CD4-positive, alpha-beta T cell treated with Interleukin-15 for 4 hours (primary cell): ENCODE measurements around the gene DYRK1A.

Experiments
- DNase-seq: peaks from one replicate; pipeline ENCODE4 v3.0.0-alpha.2; 2020; ENCODE audit warnings: low spot score

DYRK1A gene

GRCh38 chr21:37419228-37419906 lies 52.8 kb downstream of the DYRK1A start:
- no peak for DNase-seq

- no peak for DNase-seq
Observed at GRCh38 chr21:37421306-37421705, 54.7 kb downstream of the DYRK1A start.

GRCh38 chr21:37422382-37422781 lies 55.8 kb downstream of the DYRK1A start:
- no peak for DNase-seq

GRCh38 chr21:37423103-37423502 lies 56.5 kb downstream of the DYRK1A start:
- DNase-seq = no peak

- DNase-seq = no peak
Observed at GRCh38 chr21:37424396-37424795, 57.8 kb downstream of the DYRK1A start.

- no peak for DNase-seq
Observed at GRCh38 chr21:37425001-37425400, 58.4 kb downstream of the DYRK1A start.

GRCh38 chr21:37425684-37426083 lies 59.1 kb downstream of the DYRK1A start:
- no peak for DNase-seq

GRCh38 chr21:37427221-37427620 lies 60.6 kb downstream of the DYRK1A start:
- DNase-seq = no peak

GRCh38 chr21:37429356-37429755 lies 62.8 kb downstream of the DYRK1A start:
- no peak for DNase-seq

GRCh38 chr21:37430184-37430821 lies 63.7 kb downstream of the DYRK1A start:
- DNase-seq = no peak

GRCh38 chr21:37431243-37431642 lies 64.7 kb downstream of the DYRK1A start:
- DNase-seq = no peak

GRCh38 chr21:37432710-37433455 lies 66.3 kb downstream of the DYRK1A start:
- DNase-seq = no peak

- DNase-seq = no peak
Observed at GRCh38 chr21:37433456-37433840, 66.9 kb downstream of the DYRK1A start.

GRCh38 chr21:37435120-37435519 lies 68.5 kb downstream of the DYRK1A start:
- DNase-seq = peak; percentile 63

- DNase-seq = no peak
Observed at GRCh38 chr21:37435711-37436110, 69.1 kb downstream of the DYRK1A start.

- no peak for DNase-seq
Observed at GRCh38 chr21:37436174-37436573, 69.6 kb downstream of the DYRK1A start.

GRCh38 chr21:37437376-37438080 lies 71.0 kb downstream of the DYRK1A start:
- no peak for DNase-seq

- DNase-seq = no peak
Observed at GRCh38 chr21:37443683-37444082, 77.1 kb downstream of the DYRK1A start.

- no peak for DNase-seq
Observed at GRCh38 chr21:37445228-37445627, 78.7 kb downstream of the DYRK1A start.

GRCh38 chr21:37446552-37446951 lies 80.0 kb downstream of the DYRK1A start:
- DNase-seq = no peak

GRCh38 chr21:37447288-37447936 lies 80.8 kb downstream of the DYRK1A start:
- DNase-seq = no peak

- no peak for DNase-seq
Observed at GRCh38 chr21:37449302-37449937, 82.8 kb downstream of the DYRK1A start.
